HepG2 (cell line): ENCODE results near the gene RAD51D. TPM values are rescaled to one million over a fixed set of nuclear protein-coding genes. Genes with fewer than 3 reads are reported as not detected.

ENCODE experiments used
- ATAC-seq: fragments of 200-7000 bp; cut with Tn5 transposase; 3 replicates; pipeline ENCODE4 v1.9.1; 2020; ENCODE audit warnings: mild to moderate bottlenecking, moderate library complexity
- BruUV-seq: library from RNA; stranded (reverse); fragments of 400-500 nt; replicated peaks from 2 replicates; lab custom pipeline; 2021; lab: Mats Ljungman, UMichigan
- CTCF ChIA-PET: fragments of 300-600 bp; formaldehyde crosslinking; extraction: SDS; loops from one replicate; lab custom pipeline; 2021; ENCODE audit warnings: low total read pairs, inconsistent platforms, low intra/inter-chr PET ratio; lab: Yijun Ruan, JAX
- POLR2A ChIA-PET: fragments of 350-600 bp; sonication (Branson Sonifier 250); formaldehyde crosslinking; loops from one replicate; lab custom pipeline; 2020; ENCODE audit warnings: antibody characterized with exemption, inconsistent platforms; lab: Yijun Ruan, JAX
- DNase-seq: peaks from one replicate; pipeline ENCODE4 v3.0.0-alpha.2; 2015; ENCODE audit warnings: low spot score
- FAIRE-seq: peaks from 3 replicates; lab custom pipeline; 2011; peaks lifted over from hg19 to GRCh38; lab: Jason Lieb, UNC
- H2AFZ ChIP-seq: one replicate; pipeline ENCODE4 v1.6.1; 2011; ENCODE audit warnings: low read length, inconsistent platforms
- H3K27ac ChIP-seq: fragments of 300-600 bp; 3 replicates; pipeline ENCODE4 v1.8.0; 2011; ENCODE audit warnings: mixed run types, mild to moderate bottlenecking, mixed read lengths, low read length, inconsistent platforms; ENCODE audit not compliant: insufficient read depth; ENCODE audit errors: extremely low read length
- H3K27me3 ChIP-seq, 2 experiments: fragments of 200-600 bp in 1 of 2; 2 replicates in 1 of 2; 3 replicates in 1 of 2; pipeline versions ENCODE4 v1.6.0 to v1.8.0; 2011; ENCODE audit warnings: low read length in 2 of 2, mild to moderate bottlenecking in 2 of 2, moderate library complexity in 2 of 2, inconsistent platforms in 1 of 2; ENCODE audit not compliant: insufficient read depth in 2 of 2, control insufficient read depth in 1 of 2
- H3K36me3 ChIP-seq, 2 experiments: fragments of 200-600 bp in 1 of 2; replicated peaks in 1 of 2; 2 replicates in 1 of 2; 3 replicates in 1 of 2; pipeline versions ENCODE4 v1.5.1 to v1.8.0; 2011; ENCODE audit warnings: low read length in 2 of 2, inconsistent platforms in 1 of 2; ENCODE audit not compliant: insufficient read depth in 2 of 2, control insufficient read depth in 1 of 2
- H3K4me1 ChIP-seq: 2 replicates; pipeline ENCODE4 v1.5.1; 2012; ENCODE audit warnings: low read length, inconsistent platforms; ENCODE audit not compliant: insufficient read depth
- H3K4me2 ChIP-seq: 2 replicates; pipeline ENCODE4 v1.6.0; 2011; ENCODE audit warnings: low read depth, low read length, inconsistent platforms
- H3K4me3 ChIP-seq, 3 experiments: fragments of 200-600 bp in 1 of 3; sonication (generic), shearing (Covaris generic) in 1 of 3; replicated peaks in 1 of 3; 2 replicates each; pipeline ENCODE4 v1.5.1; 2011 to 2016; ENCODE audit warnings: low read length in 3 of 3, inconsistent platforms in 2 of 3, low read depth in 2 of 3, mild to moderate bottlenecking in 2 of 3, control low read depth in 1 of 3, mixed read lengths in 1 of 3; ENCODE audit not compliant: insufficient read depth in 1 of 3
- H3K79me2 ChIP-seq: one replicate; pipeline ENCODE4 v1.6.1; 2011; ENCODE audit warnings: low read length, inconsistent platforms; ENCODE audit not compliant: insufficient read depth
- H3K9ac ChIP-seq: 2 replicates; pipeline ENCODE4 v1.6.0; 2011; ENCODE audit warnings: mild to moderate bottlenecking, low read depth, low read length, inconsistent platforms; ENCODE audit not compliant: insufficient read depth
- H3K9me3 ChIP-seq: 2 replicates; pipeline ENCODE4 v1.5.1; 2012; ENCODE audit warnings: mild to moderate bottlenecking, low read length
- H4K20me1 ChIP-seq: 2 replicates; pipeline ENCODE4 v1.6.0; 2011; ENCODE audit warnings: inconsistent platforms, mild to moderate bottlenecking, low read length, moderate library complexity; ENCODE audit not compliant: insufficient read depth
- AGO1 ChIP-seq: fragments of 200-400 bp; formaldehyde crosslinking; IDR thresholded peaks from 2 replicates; pipeline ENCODE4 v1.6.1; 2017; ENCODE audit warnings: mild to moderate bottlenecking, low read depth, low read length, moderate library complexity; ENCODE audit not compliant: poor library complexity, severe bottlenecking
- CENPBD1 ChIP-seq: sonication (generic); formaldehyde crosslinking; IDR thresholded peaks from 2 replicates; pipeline ENCODE4 v1.8.0; 2022; ENCODE audit warnings: missing genetic modification reagents, low read depth, mild to moderate bottlenecking, borderline replicate concordance
- ERF ChIP-seq: IDR thresholded peaks from 2 replicates; pipeline ENCODE4 v1.6.1; 2018; ENCODE audit warnings: missing biosample characterization, missing genetic modification reagents
- KDM5A ChIP-seq: fragments of 200-600 bp; sonication (generic); IDR thresholded peaks from 2 replicates; pipeline ENCODE4 v1.7.0; 2018; ENCODE audit warnings: antibody characterized with exemption, mild to moderate bottlenecking, low read length, borderline replicate concordance
- MXD1 ChIP-seq: sonication (generic); formaldehyde crosslinking; IDR thresholded peaks from 2 replicates; pipeline ENCODE4 v1.4.0; 2020; ENCODE audit warnings: mild to moderate bottlenecking, missing genetic modification reagents
- NCOA5 ChIP-seq: sonication (generic); formaldehyde crosslinking; IDR thresholded peaks from 2 replicates; pipeline ENCODE4 v1.4.0; 2020; ENCODE audit warnings: missing genetic modification reagents
- PAX8 ChIP-seq: sonication (generic); formaldehyde crosslinking; IDR thresholded peaks from 2 replicates; pipeline ENCODE4 v1.8.0; 2022; ENCODE audit warnings: mild to moderate bottlenecking, missing genetic modification reagents, borderline replicate concordance
- RARG ChIP-seq: sonication (generic); formaldehyde crosslinking; IDR thresholded peaks from 2 replicates; pipeline ENCODE4 v1.4.0; 2020; ENCODE audit warnings: low read depth, mild to moderate bottlenecking, missing genetic modification reagents
- SIN3A ChIP-seq: IDR thresholded peaks from 2 replicates; pipeline ENCODE4 v1.6.1; 2011; ENCODE audit warnings: low read depth, mild to moderate bottlenecking, control low read depth, low read length, borderline replicate concordance
- SIX4 ChIP-seq: sonication (generic); formaldehyde crosslinking; IDR thresholded peaks from 2 replicates; pipeline ENCODE4 v1.4.0; 2020; ENCODE audit warnings: missing genetic modification reagents
- SRSF9 ChIP-seq: fragments of 200-400 bp; formaldehyde crosslinking; IDR thresholded peaks from 2 replicates; pipeline ENCODE4 v1.6.1; 2018; ENCODE audit warnings: borderline replicate concordance, mild to moderate bottlenecking, low read depth, low read length; ENCODE audit not compliant: insufficient read depth, poor library complexity, severe bottlenecking
- SSRP1 ChIP-seq: IDR thresholded peaks from 2 replicates; pipeline ENCODE4 v1.6.1; 2016; ENCODE audit warnings: control low read depth
- TSC22D2 ChIP-seq: sonication (generic); formaldehyde crosslinking; IDR thresholded peaks from 2 replicates; pipeline ENCODE4 v1.5.1; 2020; ENCODE audit warnings: missing genetic modification reagents, mild to moderate bottlenecking, borderline replicate concordance
- ZNF724P ChIP-seq: sonication (generic); formaldehyde crosslinking; IDR thresholded peaks from 2 replicates; pipeline ENCODE4 v1.8.0; 2022; ENCODE audit warnings: missing genetic modification reagents, borderline replicate concordance
- ZNF784 ChIP-seq: sonication (generic); formaldehyde crosslinking; IDR thresholded peaks from 2 replicates; pipeline ENCODE4 v1.5.1; 2020; ENCODE audit warnings: missing genetic modification reagents, mild to moderate bottlenecking, borderline replicate concordance
- ZSCAN5A ChIP-seq: sonication (generic); formaldehyde crosslinking; IDR thresholded peaks from 2 replicates; pipeline ENCODE4 v1.8.0; 2022; ENCODE audit warnings: mild to moderate bottlenecking, missing genetic modification reagents, borderline replicate concordance
- ZSCAN9 ChIP-seq: IDR thresholded peaks from 2 replicates; pipeline ENCODE4 v1.6.1; 2016; ENCODE audit warnings: borderline replicate concordance
- WGBS: methylation state at CpG from one replicate; pipeline ENCODE4 v1.1.6; 2017; ENCODE audit warnings: low lambda C conversion rate; 5-methylcytosine and 5-hydroxymethylcytosine counted together
- in situ Hi-C: cut with HindIII; loops from 2 replicates; pipeline ENCODE4 v1.10.0; 2017; ENCODE audit warnings: low pct_unique_long_range_greater_than_20kb; ENCODE audit not compliant: extremely low pct_ligation_motif_present
- intact Hi-C: fragments of 100-400 bp; cut with micrococcal nuclease; formaldehyde crosslinking; loops from one replicate; pipeline ENCODE4 v1.10.0; 2022; ENCODE audit not compliant: unreplicated experiment
- polyA plus RNA-seq, 8 experiments: library from polyadenylated mRNA; depleted of rRNA in 3 of 8; stranded (reverse) in 7 of 8; unstranded in 1 of 8; fragments of >200 nt; fragmentation: Illumina TruSeq in 4 of 8; extraction: Trizol in 4 of 8; gene quantifications; 2 replicates each; pipeline versions ENCODE4 v1.2.1 to v1.2.3, GENCODE V29; 2011 to 2016; ENCODE audit warnings: low read depth in 4 of 8, missing spikeins in 1 of 8, mixed read lengths in 1 of 8; ENCODE audit not compliant: insufficient read depth in 1 of 8
- total RNA-seq, 5 experiments: library from RNA; depleted of rRNA; stranded (reverse); fragments of >200 nt; fragmentation: Illumina TruSeq; extraction: Trizol; gene quantifications; 2 replicates each; pipeline ENCODE4 v1.2.3, GENCODE V29; 2016; ENCODE audit warnings: low read depth in 1 of 5

The RAD51D gene
- total and polyA plus RNA-seq, 2 of the 13 experiments (the other 11 are each of a cell fraction or from before 2014, with no cell fraction given) = 6.7 to 13.1 TPM

GRCh38 chr17:35121315-35121714 is 1.7 kb upstream of the RAD51D start, which contains the start of gene FNDC8:
Gene FNDC8, plus strand, starts transcription at chr17:35121615. Its CDS starts 79 bp downstream, at chr17:35121694.
- in situ Hi-C loops = loop anchor here (5.0 to 25.0 kb wide), 3 partner anchors 124 to 697 kb away; partner anchors contain the start of gene TMEM132E
- POLR2A ChIA-PET = interaction anchor here (2.9 kb wide), 1 partner anchor 58 kb away, joined by 8 read pairs; the partner anchor contains the start of gene RFFL
- no peak within 1 kb of the TSS for H3K27ac ChIP-seq
- CTCF ChIA-PET = no interaction called here
- intact Hi-C loops = no loop called here
- H3K4me2 ChIP-seq = no peak within 1 kb of the TSS
- H2AFZ ChIP-seq = no peak within 1 kb of the TSS
- H4K20me1 ChIP-seq = no peaks in the 10 kb centered on the region
- BruUV-seq = no TSS peak
- no peak for DNase-seq
- no peak for TF ChIP-seq ZNF784 (CRISPR knock-in tag)
- no peak for TF ChIP-seq RARG (CRISPR knock-in tag)
- TF ChIP-seq NCOA5 = no peak
- no peak for TF ChIP-seq PAX8
- no peak for TF ChIP-seq SSRP1 (CRISPR knock-in tag)
- no peak for TF ChIP-seq CENPBD1
- TF ChIP-seq SIX4 (CRISPR knock-in tag) = no peak
- no peak for TF ChIP-seq SRSF9
- no peak for TF ChIP-seq SIN3A
- TF ChIP-seq ERF (CRISPR knock-in tag) = no peak
- TF ChIP-seq KDM5A = no peak
- no peak for TF ChIP-seq ZSCAN5A (CRISPR knock-in tag)
- TF ChIP-seq AGO1 = no peak
- TF ChIP-seq ZNF724P (CRISPR knock-in tag) = no peak
- TF ChIP-seq MXD1 (CRISPR knock-in tag) = no peak
- no peak for TF ChIP-seq ZSCAN9 (CRISPR knock-in tag)
- no peak for TF ChIP-seq TSC22D2
- TF ChIP-seq, all 625 proteins: peak for 0
- no peak for ATAC-seq
- Histone ChIP-seq H3K4me1 (peaks cover 29% of the 10 kb centered on the region), H3K36me3 (no peaks in the 10 kb centered on the region), H3K4me3 (no peak within 1 kb of the TSS), H3K27me3 (no peaks in the 10 kb centered on the region; a peak in 1 of 5 replicates), H3K9me3 (no peaks in the 10 kb centered on the region), H3K9ac (no peak within 1 kb of the TSS), H3K79me2 (peaks cover 4% of the 10 kb centered on the region)
- 92% methylated on average over 1 of the region's 3 CpGs for WGBS
- no peak for FAIRE-seq
